Measurements from ENCODE around the gene ADAM15. TPM values are rescaled to one million over a fixed set of nuclear protein-coding genes. Genes with fewer than 3 reads are reported as not detected.

Gene ADAM15
- total and polyA plus RNA-seq, 2 donors (not counting 1 experiment from before 2014, with no cell fraction given) = 14.6 to 28.4 TPM

DNA sequence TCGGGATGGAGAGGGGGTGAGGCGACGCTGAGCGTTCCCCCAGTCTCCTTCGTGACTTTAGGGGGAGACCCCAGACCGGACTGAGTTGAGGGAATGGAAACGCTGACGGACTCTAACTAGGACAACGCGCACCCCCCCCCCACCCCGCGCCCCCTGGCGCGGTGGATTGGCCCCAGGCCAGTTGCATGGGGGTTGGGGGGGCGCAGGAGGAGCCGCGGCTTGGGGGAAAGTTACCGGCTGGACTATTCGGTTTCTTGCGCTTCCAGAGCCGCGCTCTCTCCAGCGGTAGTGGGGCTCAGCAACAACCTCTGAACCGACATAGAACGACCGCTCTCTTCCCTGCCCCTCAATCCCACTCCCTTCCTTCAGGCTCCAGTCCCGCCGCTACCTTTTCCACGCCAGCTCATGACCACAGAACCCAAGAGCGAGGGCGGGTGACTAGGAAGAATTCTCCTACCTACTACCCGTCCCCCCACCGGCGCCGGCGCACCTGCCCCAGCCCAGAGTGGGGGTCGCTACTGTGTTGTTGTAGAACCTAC is 47.8 kb upstream of the ADAM15 start:
- H3K4me2 ChIP-seq (replicated peaks; ENCODE audit: low read depth, low read length, poor library complexity, severe bottlenecking) = peak overlapping the region; percentile 96
- peak overlapping the region; percentile 90 for H3K4me3 Mint-ChIP-seq
- H4K20me1 ChIP-seq (ENCODE audit: control insufficient read depth, insufficient read depth, low read length, poor library complexity, severe bottlenecking) = peaks cover 23% of the 10 kb centered on the region
- no peaks in the 10 kb centered on the region for H3K27me3 Mint-ChIP-seq
- H3K27me3 ChIP-seq (replicated peaks in 1 of 4; ENCODE audit: control extremely low read depth in 1 of 4, control insufficient read depth in 3 of 4, insufficient read depth in 4 of 4, low read length in 3 of 4) = no peaks in the 10 kb centered on the region
- peak overlapping the region; percentile 59 to 81 for H3K27ac ChIP-seq (ENCODE audit: low read length in 2 of 2)
- H3K27ac Mint-ChIP-seq = peak overlapping the region; percentile 94
- ATAC-seq (ENCODE audit: low read depth) (no peak), DNase-seq (peak; percentile 49)
- peaks cover 55 to 64% of the 10 kb centered on the region in 2 donors for H3K4me1 ChIP-seq (ENCODE audit: control insufficient read depth in 2 of 2, insufficient read depth in 2 of 2, low read length in 2 of 2)
- peak overlapping the region; percentile 59 for H2AFZ ChIP-seq (ENCODE audit: insufficient read depth, low read depth, low read length, poor library complexity, severe bottlenecking)
- no peaks in the 10 kb centered on the region for H3K9me3 ChIP-seq (ENCODE audit: control extremely low read depth in 1 of 3, control insufficient read depth in 2 of 3, insufficient read depth in 1 of 3, low read length in 2 of 3)
- H3K4me3 ChIP-seq (ENCODE audit: control extremely low read depth in 1 of 5, extremely low read depth in 1 of 5, insufficient read depth in 1 of 5, low read depth in 2 of 5, low read length in 4 of 5) = peak overlapping the region; percentile 84 to 98 (median 93)
- no peaks in the 10 kb centered on the region for H3K9me3 Mint-ChIP-seq (ENCODE audit: insufficient read depth)
- H3K9ac ChIP-seq (ENCODE audit: low read length) = peak overlapping the region; percentile 94
- intact Hi-C loops (cut with micrococcal nuclease) = loop anchor here (5.0 kb wide), 3 partner anchors 396 to 676 kb away; partner anchors contain the start of genes ADAR, ATP8B2 and UBE2Q1
- ChIA-PET POLR2A (interaction anchor here (1.1 to 7.4 kb wide), 2 partner anchors 12 to 1013 kb away, joined by 3 to 74 read pairs; partner anchors contain the start of gene RPS27), CTCF (interaction anchor here (0.7 to 18.4 kb wide), 3 partner anchors 11 to 59 kb away, joined by 3 to 295 read pairs (median 4); partner anchors contain the start of gene PBXIP1)
- H3K36me3 ChIP-seq (replicated peaks in 1 of 2; ENCODE audit: control extremely low read depth in 1 of 2, control insufficient read depth in 1 of 2, extremely low read depth in 1 of 2, insufficient read depth in 2 of 2, low read length in 1 of 2) = no peaks in the 10 kb centered on the region
- H3K79me2 ChIP-seq (ENCODE audit: control insufficient read depth, insufficient read depth, low read length) = peaks cover 56% of the 10 kb centered on the region
- WGBS (ENCODE audit: insufficient coverage) = 2% methylated on average over 26 of the region's 37 CpGs
- peaks cover 56% of the 10 kb centered on the region for H3K4me1 Mint-ChIP-seq
- TF ChIP-seq, protein P1, sequence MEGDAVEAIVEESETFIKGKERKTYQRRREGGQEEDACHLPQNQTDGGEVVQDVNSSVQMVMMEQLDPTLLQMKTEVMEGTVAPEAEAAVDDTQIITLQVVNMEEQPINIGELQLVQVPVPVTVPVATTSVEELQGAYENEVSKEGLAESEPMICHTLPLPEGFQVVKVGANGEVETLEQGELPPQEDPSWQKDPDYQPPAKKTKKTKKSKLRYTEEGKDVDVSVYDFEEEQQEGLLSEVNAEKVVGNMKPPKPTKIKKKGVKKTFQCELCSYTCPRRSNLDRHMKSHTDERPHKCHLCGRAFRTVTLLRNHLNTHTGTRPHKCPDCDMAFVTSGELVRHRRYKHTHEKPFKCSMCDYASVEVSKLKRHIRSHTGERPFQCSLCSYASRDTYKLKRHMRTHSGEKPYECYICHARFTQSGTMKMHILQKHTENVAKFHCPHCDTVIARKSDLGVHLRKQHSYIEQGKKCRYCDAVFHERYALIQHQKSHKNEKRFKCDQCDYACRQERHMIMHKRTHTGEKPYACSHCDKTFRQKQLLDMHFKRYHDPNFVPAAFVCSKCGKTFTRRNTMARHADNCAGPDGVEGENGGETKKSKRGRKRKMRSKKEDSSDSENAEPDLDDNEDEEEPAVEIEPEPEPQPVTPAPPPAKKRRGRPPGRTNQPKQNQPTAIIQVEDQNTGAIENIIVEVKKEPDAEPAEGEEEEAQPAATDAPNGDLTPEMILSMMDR (IDR thresholded peaks at IDR 0.05) = no peak
- TF ChIP-seq EZH2 (IDR thresholded peaks at IDR 0.05; ENCODE audit: borderline replicate concordance, insufficient read depth, low read depth, low read length, poor library complexity, severe bottlenecking) = no peak
